Measurements from ENCODE around the gene BARX1.

The BARX1 gene

GRCh38 chr9:93948441-93949072 lies 6.6 kb downstream of the BARX1 start:
- no peaks in the 10 kb centered on the region for H4K20me1 ChIP-seq (ENCODE audit: insufficient read depth)
- no peak overlapping the region for H2AFZ ChIP-seq (ENCODE audit: low read depth)
- H3K79me2 ChIP-seq (ENCODE audit: insufficient read depth, low read depth) = no peaks in the 10 kb centered on the region
- H3K4me1 ChIP-seq (ENCODE audit: low read depth, poor library complexity, severe bottlenecking) = no peaks in the 10 kb centered on the region
- no peak overlapping the region for H3K27ac ChIP-seq
- TF ChIP-seq, protein P1, sequence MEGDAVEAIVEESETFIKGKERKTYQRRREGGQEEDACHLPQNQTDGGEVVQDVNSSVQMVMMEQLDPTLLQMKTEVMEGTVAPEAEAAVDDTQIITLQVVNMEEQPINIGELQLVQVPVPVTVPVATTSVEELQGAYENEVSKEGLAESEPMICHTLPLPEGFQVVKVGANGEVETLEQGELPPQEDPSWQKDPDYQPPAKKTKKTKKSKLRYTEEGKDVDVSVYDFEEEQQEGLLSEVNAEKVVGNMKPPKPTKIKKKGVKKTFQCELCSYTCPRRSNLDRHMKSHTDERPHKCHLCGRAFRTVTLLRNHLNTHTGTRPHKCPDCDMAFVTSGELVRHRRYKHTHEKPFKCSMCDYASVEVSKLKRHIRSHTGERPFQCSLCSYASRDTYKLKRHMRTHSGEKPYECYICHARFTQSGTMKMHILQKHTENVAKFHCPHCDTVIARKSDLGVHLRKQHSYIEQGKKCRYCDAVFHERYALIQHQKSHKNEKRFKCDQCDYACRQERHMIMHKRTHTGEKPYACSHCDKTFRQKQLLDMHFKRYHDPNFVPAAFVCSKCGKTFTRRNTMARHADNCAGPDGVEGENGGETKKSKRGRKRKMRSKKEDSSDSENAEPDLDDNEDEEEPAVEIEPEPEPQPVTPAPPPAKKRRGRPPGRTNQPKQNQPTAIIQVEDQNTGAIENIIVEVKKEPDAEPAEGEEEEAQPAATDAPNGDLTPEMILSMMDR (conservative IDR thresholded peaks at IDR 0.05; ENCODE audit: low read depth, low read length) = no peak
- no peaks in the 10 kb centered on the region for H3K36me3 ChIP-seq (ENCODE audit: insufficient read depth)
- no peak overlapping the region for H3K4me2 ChIP-seq
- no peaks in the 10 kb centered on the region; the same call in 1 of the 2 replicates for H3K27me3 ChIP-seq (ENCODE audit: insufficient read depth, low read depth)
- H3K4me3 ChIP-seq (IDR thresholded peaks at IDR 0.05; ENCODE audit: insufficient read depth, low read depth, low read length) = no peak overlapping the region
- no peak overlapping the region for H3K9ac ChIP-seq

DNA sequence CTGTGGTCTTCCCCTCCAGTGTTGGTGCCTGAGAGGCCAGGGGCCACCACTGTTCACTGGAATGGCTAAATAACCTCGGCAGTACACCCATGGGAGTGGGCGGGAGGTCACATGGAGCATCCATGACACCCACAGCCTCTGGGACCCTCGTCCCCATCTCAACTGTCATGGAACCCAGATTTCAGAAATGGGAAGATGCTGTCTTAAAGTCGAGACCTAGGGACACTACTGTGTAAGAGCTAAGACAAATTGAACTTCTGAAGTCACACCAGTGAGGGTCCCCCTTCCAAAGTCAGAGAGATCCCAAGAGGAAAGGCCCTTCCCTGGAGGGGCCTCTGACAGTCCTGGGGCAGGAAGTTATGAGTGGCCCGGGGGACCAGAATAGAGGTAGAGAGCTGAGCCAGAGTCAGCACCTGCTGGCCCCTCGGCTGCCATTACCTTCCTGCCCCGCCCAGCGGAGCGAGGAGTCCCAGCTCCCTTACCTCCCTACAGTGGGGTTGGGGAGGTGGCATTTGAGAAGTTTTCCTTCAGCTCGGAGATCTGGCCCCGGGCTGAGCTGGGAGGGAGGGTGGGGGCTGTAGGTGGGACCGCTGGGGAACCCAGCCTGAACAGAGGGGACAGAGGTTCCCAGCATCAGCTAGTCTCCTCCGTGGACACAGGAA lies 7.6 kb downstream of the BARX1 start:
- TF ChIP-seq, protein P1 (conservative IDR thresholded peaks at IDR 0.05; ENCODE audit: low read depth, low read length) = no peak

GRCh38 chr9:93946338-93946712 lies 8.8 kb downstream of the BARX1 start:
- Histone ChIP-seq H3K79me2 (ENCODE audit: insufficient read depth, low read depth) (no peaks in the 10 kb centered on the region), H3K9ac (no peak overlapping the region), H3K4me1 (ENCODE audit: low read depth, poor library complexity, severe bottlenecking) (no peaks in the 10 kb centered on the region), H3K27me3 (ENCODE audit: insufficient read depth, low read depth) (no peaks in the 10 kb centered on the region; the same call in 1 of the 2 replicates), H3K36me3 (ENCODE audit: insufficient read depth) (no peaks in the 10 kb centered on the region), H3K4me2 (no peak overlapping the region), H3K27ac (no peak overlapping the region), H2AFZ (ENCODE audit: low read depth) (no peak overlapping the region), H3K4me3 (IDR thresholded peaks at IDR 0.05; ENCODE audit: insufficient read depth, low read depth, low read length) (no peak overlapping the region), H4K20me1 (ENCODE audit: insufficient read depth) (no peaks in the 10 kb centered on the region)
- TF ChIP-seq, protein P1 (conservative IDR thresholded peaks at IDR 0.05; ENCODE audit: low read depth, low read length) = no peak

More for the DNA sequence above, 7.6 kb downstream of the BARX1 start:
- no peaks in the 10 kb centered on the region for H3K36me3 ChIP-seq (ENCODE audit: insufficient read depth)
- no peak overlapping the region for H3K27ac ChIP-seq
- no peaks in the 10 kb centered on the region for H3K79me2 ChIP-seq (ENCODE audit: insufficient read depth, low read depth)
- H4K20me1 ChIP-seq (ENCODE audit: insufficient read depth) = no peaks in the 10 kb centered on the region
- no peak overlapping the region for H3K4me2 ChIP-seq
- H3K4me1 ChIP-seq (ENCODE audit: low read depth, poor library complexity, severe bottlenecking) = no peaks in the 10 kb centered on the region
- H3K9ac ChIP-seq = no peak overlapping the region
- H3K4me3 ChIP-seq (IDR thresholded peaks at IDR 0.05; ENCODE audit: insufficient read depth, low read depth, low read length) = no peak overlapping the region
- no peak overlapping the region for H2AFZ ChIP-seq (ENCODE audit: low read depth)
- no peaks in the 10 kb centered on the region; the same call in 1 of the 2 replicates for H3K27me3 ChIP-seq (ENCODE audit: insufficient read depth, low read depth)

GRCh38 chr9:93945400-93946337 lies 9.5 kb downstream of the BARX1 start:
- no peaks in the 10 kb centered on the region; the same call in 1 of the 2 replicates for H3K27me3 ChIP-seq (ENCODE audit: insufficient read depth, low read depth)
- H3K4me3 ChIP-seq (IDR thresholded peaks at IDR 0.05; ENCODE audit: insufficient read depth, low read depth, low read length) = no peak overlapping the region
- no peak overlapping the region for H3K27ac ChIP-seq
- H2AFZ ChIP-seq (ENCODE audit: low read depth) = no peak overlapping the region
- no peaks in the 10 kb centered on the region for H4K20me1 ChIP-seq (ENCODE audit: insufficient read depth)
- TF ChIP-seq, protein P1 (conservative IDR thresholded peaks at IDR 0.05; ENCODE audit: low read depth, low read length) = no peak
- H3K4me1 ChIP-seq (ENCODE audit: low read depth, poor library complexity, severe bottlenecking) = no peaks in the 10 kb centered on the region
- H3K36me3 ChIP-seq (ENCODE audit: insufficient read depth) = no peaks in the 10 kb centered on the region
- no peak overlapping the region for H3K9ac ChIP-seq
- H3K79me2 ChIP-seq (ENCODE audit: insufficient read depth, low read depth) = no peaks in the 10 kb centered on the region
- H3K4me2 ChIP-seq = no peak overlapping the region
